H1 (cell line): ENCODE results near the gene ZFYVE1.

Experiments used
- CREB1 ChIP-seq: IDR thresholded peaks from 2 replicates; pipeline ENCODE4 v1.6.1; 2012; ENCODE audit warnings: inconsistent platforms
- CTCF ChIP-seq, 3 experiments: IDR thresholded peaks; 1 replicate in 2 of 3; 2 replicates in 1 of 3; pipeline versions ENCODE4 v1.5.1 to v1.6.1; 2011; ENCODE audit warnings: low read length in 3 of 3, mild to moderate bottlenecking in 3 of 3, inconsistent platforms in 2 of 3, low read depth in 1 of 3, moderate library complexity in 1 of 3; ENCODE audit not compliant: insufficient read depth in 1 of 3; ENCODE audit errors: control extremely low read depth in 1 of 3
- HDAC2 ChIP-seq, 2 experiments: fragments of 300-600 bp in 1 of 2; sonication (generic) in 1 of 2; IDR thresholded peaks; 2 replicates each; pipeline ENCODE4 v1.6.1; 2011 to 2012; ENCODE audit warnings: low read depth in 2 of 2, low read length in 2 of 2, mild to moderate bottlenecking in 2 of 2, moderate library complexity in 2 of 2, borderline replicate concordance in 1 of 2, inconsistent platforms in 1 of 2
- KDM5A ChIP-seq: fragments of 200-600 bp; IDR thresholded peaks from 2 replicates; pipeline ENCODE4 v1.7.1; 2012; ENCODE audit warnings: mild to moderate bottlenecking, low read length, inconsistent platforms, mixed read lengths
- MAX ChIP-seq: IDR thresholded peaks from 2 replicates; pipeline ENCODE4 v1.6.1; 2012; ENCODE audit warnings: inconsistent platforms
- POLR2A ChIP-seq, 2 experiments: IDR thresholded peaks; 1 replicate in 1 of 2; 2 replicates in 1 of 2; pipeline ENCODE4 v1.6.1; 2011; ENCODE audit warnings: low read depth in 2 of 2, low read length in 2 of 2, mild to moderate bottlenecking in 2 of 2; ENCODE audit errors: control extremely low read depth in 1 of 2
- POLR2AphosphoS5 ChIP-seq: IDR thresholded peaks from 2 replicates; pipeline ENCODE4 v1.6.1; 2011; ENCODE audit warnings: low read depth, low read length
- RAD21 ChIP-seq, 2 experiments: IDR thresholded peaks in 1 of 2; conservative IDR thresholded peaks in 1 of 2; 2 replicates each; pipeline ENCODE4 v1.6.1; 2011; ENCODE audit warnings: low read depth in 2 of 2, low read length in 2 of 2, improper control_type of control experiment in 1 of 2, inconsistent platforms in 1 of 2, mild to moderate bottlenecking in 1 of 2, moderate library complexity in 1 of 2
- RFX5 ChIP-seq: IDR thresholded peaks from 2 replicates; pipeline ENCODE4 v1.6.1; 2011; ENCODE audit warnings: low read depth, low read length, improper control_type of control experiment, borderline replicate concordance
- RNF2 ChIP-seq: fragments of 200-900, 300-1000 bp; sonication (generic); IDR thresholded peaks from 2 replicates; pipeline ENCODE4 v1.7.1; 2016; ENCODE audit warnings: borderline replicate concordance, low read depth, mild to moderate bottlenecking, antibody characterized with exemption, low read length; ENCODE audit not compliant: poor library complexity, severe bottlenecking; ENCODE audit errors: missing control alignments
- TAF7 ChIP-seq: optimal IDR thresholded peaks from 2 replicates; pipeline ENCODE3; 2011; ENCODE audit warnings: low read depth, mild to moderate bottlenecking, inconsistent platforms, low read length, moderate library complexity, borderline replicate concordance
- YY1 ChIP-seq: IDR thresholded peaks from 2 replicates; pipeline ENCODE4 v1.6.1; 2011; ENCODE audit warnings: low read depth, mild to moderate bottlenecking, low read length

GRCh38 chr14:72961579-72962335, 65.1 kb downstream of the ZFYVE1 start:
- no peak for TF ChIP-seq POLR2A (IDR thresholded peaks at IDR 0.05; ENCODE audit: control extremely low read depth in 1 of 2, low read depth in 2 of 2, low read length in 2 of 2)
- TF ChIP-seq RNF2 = no peak
- TF ChIP-seq CTCF (IDR thresholded peaks at IDR 0.05; ENCODE audit: control extremely low read depth in 1 of 3, insufficient read depth in 1 of 3, low read depth in 1 of 3, low read length in 3 of 3) = no peak
- TF ChIP-seq RAD21 (IDR thresholded peaks at IDR 0.05 in 1 of 2, conservative IDR thresholded peaks at IDR 0.05 in 1 of 2; ENCODE audit: low read depth in 2 of 2, low read length in 2 of 2) = no peak
- TF ChIP-seq HDAC2 (IDR thresholded peaks at IDR 0.05; ENCODE audit: borderline replicate concordance in 1 of 2, low read depth in 2 of 2, low read length in 2 of 2) = no peak
- no peak for TF ChIP-seq KDM5A
- no peak for TF ChIP-seq MAX
- TF ChIP-seq POLR2AphosphoS5 = no peak
- no peak for TF ChIP-seq CREB1
- no peak for TF ChIP-seq YY1
- no peak for TF ChIP-seq RFX5
- no peak for TF ChIP-seq TAF7
